Psoas muscle (tissue), 8 donors: ENCODE measurements around the gene UCK2. TPM values are rescaled to one million over a fixed set of nuclear protein-coding genes. Genes with fewer than 3 reads are reported as not detected.

ENCODE experiments used
- ATAC-seq, 4 donors: fragments of 200-7000 bp; cut with Tn5 transposase; one replicate each; pipeline ENCODE4 v1.9.1; 2020; ENCODE audit warnings: moderate library complexity in 3 of 4, mild to moderate bottlenecking in 2 of 4
- DNase-seq, 2 donors: peaks; one replicate each; pipeline ENCODE4 v3.0.0-alpha.2; 2020
- H3K27ac ChIP-seq: fragments of 200-600 bp; one replicate; pipeline ENCODE4 v1.8.0; 2022
- H3K27me3 ChIP-seq, 3 donors: fragments of 200-600 bp in 1 of 3; one replicate each; pipeline versions ENCODE4 v1.6.1 to v1.8.0; 2013 to 2022; ENCODE audit warnings: low read length in 2 of 3, mild to moderate bottlenecking in 2 of 3, moderate library complexity in 1 of 3; ENCODE audit not compliant: insufficient read depth in 3 of 3
- H3K36me3 ChIP-seq, 2 donors: fragments of 200-600 bp in 1 of 2; one replicate each; pipeline versions ENCODE4 v1.6.1 to v1.8.0; 2013 to 2022; ENCODE audit warnings: low read depth in 1 of 2, mild to moderate bottlenecking in 1 of 2, moderate library complexity in 1 of 2; ENCODE audit not compliant: insufficient read depth in 1 of 2
- H3K4me1 ChIP-seq: fragments of 200-600 bp; one replicate; pipeline ENCODE4 v1.8.0; 2022
- H3K4me3 ChIP-seq: fragments of 200-600 bp; one replicate; pipeline ENCODE4 v1.8.0; 2022; ENCODE audit warnings: mild to moderate bottlenecking
- H3K9me3 ChIP-seq: fragments of 200-600 bp; one replicate; pipeline ENCODE4 v1.8.0; 2022
- CTCF ChIP-seq: fragments of 200-600 bp; IDR thresholded peaks from one replicate; pipeline ENCODE4 v1.8.0; 2022; ENCODE audit warnings: antibody characterized with exemption
- WGBS, 3 donors: extraction: QIAGEN DNeasy Blood & Tissue Kit; methylation state at CpG; one replicate each; pipeline versions ENCODE4 v1.1.6 to v1.1.7; 2013; 5-methylcytosine and 5-hydroxymethylcytosine counted together
- intact Hi-C, 2 donors: fragments of 100-400 bp; cut with DNase I; formaldehyde crosslinking; loops; one replicate each; pipeline versions ENCODE4 v1.11.0 to v1.14.2; 2022
- polyA plus RNA-seq, 3 donors: library from polyadenylated mRNA; stranded (reverse); fragments of 200-250 nt; gene quantifications; one replicate each; pipeline ENCODE4 v1.2.3, GENCODE V29; 2013
- total RNA-seq, 4 donors: library from RNA; stranded (reverse); fragmentation: NEBNext Ultra II Directional in 2 of 4; extraction: Animal tissue kit (Norgen Biotek cat#: 25700) in 2 of 4; gene quantifications; one replicate each; pipeline versions ENCODE4 v1.2.1 to v1.2.4, GENCODE V29; 2021 to 2023
- donor health status: healthy with polysubstance abuse.
- donor health status: DM: no; HTN: no; CAD: no; lungs with moderate emphysema.
- donor health status: Bipolar disorder and iron deficiency.
- donor health status: healthy.
- donor health status: DM: yes; HTN: yes; CAD: no.
- donor health status: DM: no; HTN: no; CAD: no.
- donor health status: DM: no; HTN: no; CAD: no.
- donor health status: DM: yes; HTN: yes; CAD: no.

The UCK2 gene
- total and polyA plus RNA-seq, 7 donors = 14.6 to 273 (median 25.1) TPM

- Histone ChIP-seq H3K27me3 (no peaks in the 10 kb centered on the region), H3K9me3 (no peaks in the 10 kb centered on the region), H3K27ac (no peak overlapping the region), H3K4me3 (no peak overlapping the region), H3K4me1 (peaks cover 4% of the 10 kb centered on the region), H3K36me3 (peaks cover 6 to 73% of the 10 kb centered on the region in 2 donors)
- WGBS, 3 donors = 93 to 97% (median 95%) methylated on average over 3 of the region's 3 CpGs
- TF ChIP-seq CTCF = no peak
- DNase-seq = no peak
- ATAC-seq = no peak
- intact Hi-C loops = no loop called here
Measured at GRCh38 chr1:165905853-165906252, 78.4 kb downstream of the UCK2 start.

- Histone ChIP-seq H3K9me3 (no peaks in the 10 kb centered on the region), H3K27me3 (no peaks in the 10 kb centered on the region), H3K4me1 (peaks cover 8% of the 10 kb centered on the region), H3K36me3 (peaks cover 6 to 73% of the 10 kb centered on the region in 2 donors), H3K27ac (no peak overlapping the region), H3K4me3 (no peak overlapping the region)
- ATAC-seq = no peak
- intact Hi-C loops = no loop called here
- DNase-seq = no peak
- TF ChIP-seq CTCF = no peak
- 80 to 84% (median 82%) methylated on average over 13 of the region's 13 CpGs for WGBS, 3 donors
Measured at GRCh38 chr1:165907256-165907857, 79.9 kb downstream of the UCK2 start.

- DNase-seq = peak; percentile 63 to 64
- H3K36me3 ChIP-seq = peaks cover 6 to 43% of the 10 kb centered on the region in 2 donors
- intact Hi-C loops = loop anchor here (5.0 to 10.0 kb wide), 6 partner anchors 144 to 529 kb away; partner anchors contain the start of genes TMCO1 (in 2 of the 2) and ALDH9A1 (in 1 of the 2)
- H3K27me3 ChIP-seq = no peaks in the 10 kb centered on the region
- peak overlapping the region; percentile 9 for H3K27ac ChIP-seq
- H3K9me3 ChIP-seq = no peaks in the 10 kb centered on the region
- WGBS, 3 donors = 54 to 61% (median 58%) methylated on average over 14 of the region's 14 CpGs
- H3K4me3 ChIP-seq = no peak overlapping the region
- peak in 3 of 4 donors; percentile 18 to 45 (median 30) for ATAC-seq
- peaks cover 13% of the 10 kb centered on the region for H3K4me1 ChIP-seq
- TF ChIP-seq CTCF = no peak
Measured at GRCh38 chr1:165910764-165911421, 83.5 kb downstream of the UCK2 start.

GRCh38 chr1:165911609-165912281, 84.3 kb downstream of the UCK2 start:
- ATAC-seq (no peak), DNase-seq (no peak)
- intact Hi-C loops = loop anchor here (5.0 to 10.0 kb wide), 6 partner anchors 144 to 529 kb away; partner anchors contain the start of genes TMCO1 (in 2 of the 2) and ALDH9A1 (in 1 of the 2)
- Histone ChIP-seq H3K36me3 (peaks cover 6 to 34% of the 10 kb centered on the region in 2 donors), H3K9me3 (no peaks in the 10 kb centered on the region), H3K4me1 (peaks cover 13% of the 10 kb centered on the region), H3K27ac (peak overlapping the region; percentile 7), H3K4me3 (no peak overlapping the region), H3K27me3 (no peaks in the 10 kb centered on the region)
- no peak for TF ChIP-seq CTCF
- WGBS, 3 donors = 89 to 96% (median 93%) methylated on average over 7 of the region's 7 CpGs
